Suprapubic skin (tissue), 4 donors: ENCODE data around the gene PACS1.
"Not testable (repeated sequence)": the region's sequence is repeated elsewhere in the genome, so short reads cannot be mapped to it uniquely, and the experiment has no call there.

ENCODE experiments used
- EP300 ChIP-seq: sonication (generic); formaldehyde crosslinking; IDR thresholded peaks from one replicate; pipeline ENCODE4 v1.6.1; 2017; ENCODE audit warnings: antibody characterized with exemption
- POLR2A ChIP-seq, 2 donors: fragments of 450-650 bp; IDR thresholded peaks; one replicate each; pipeline ENCODE4 v1.6.1; 2017; ENCODE audit warnings: antibody characterized with exemption in 2 of 2, mild to moderate bottlenecking in 2 of 2, moderate library complexity in 2 of 2
- POLR2AphosphoS5 ChIP-seq, 3 donors: sonication (generic); formaldehyde crosslinking; IDR thresholded peaks; one replicate each; pipeline ENCODE4 v1.6.1; 2017; ENCODE audit warnings: antibody characterized with exemption in 3 of 3
- TF ChIP-seq, protein P1 (sequence below), 2 donors: fragments of 200-600 bp in 1 of 2; fragments of 450-650 bp in 1 of 2; sonication (generic) in 1 of 2; IDR thresholded peaks; one replicate each; pipeline ENCODE4 v1.5.1; 2016 to 2019; ENCODE audit warnings: antibody characterized with exemption in 2 of 2, mild to moderate bottlenecking in 1 of 2, moderate library complexity in 1 of 2

DNA sequence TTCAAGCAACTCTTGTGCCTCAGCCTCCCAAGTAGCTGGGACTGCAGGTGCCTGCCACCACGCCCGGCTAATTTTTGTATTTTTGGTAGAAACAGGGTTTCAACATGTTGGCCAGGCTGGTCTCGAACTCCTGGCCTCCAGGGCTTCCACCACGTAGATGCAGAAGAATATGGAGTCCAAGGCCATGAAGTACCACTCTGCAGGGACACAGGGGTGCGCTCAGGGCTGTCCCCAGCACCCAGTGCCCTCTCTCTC is 47.0 kb upstream of the PACS1 start:
- not testable (repeated sequence) for TF ChIP-seq POLR2AphosphoS5 (IDR thresholded peaks at IDR 0.05); EP300; POLR2A (IDR thresholded peaks at IDR 0.05)
- TF ChIP-seq, protein P1, sequence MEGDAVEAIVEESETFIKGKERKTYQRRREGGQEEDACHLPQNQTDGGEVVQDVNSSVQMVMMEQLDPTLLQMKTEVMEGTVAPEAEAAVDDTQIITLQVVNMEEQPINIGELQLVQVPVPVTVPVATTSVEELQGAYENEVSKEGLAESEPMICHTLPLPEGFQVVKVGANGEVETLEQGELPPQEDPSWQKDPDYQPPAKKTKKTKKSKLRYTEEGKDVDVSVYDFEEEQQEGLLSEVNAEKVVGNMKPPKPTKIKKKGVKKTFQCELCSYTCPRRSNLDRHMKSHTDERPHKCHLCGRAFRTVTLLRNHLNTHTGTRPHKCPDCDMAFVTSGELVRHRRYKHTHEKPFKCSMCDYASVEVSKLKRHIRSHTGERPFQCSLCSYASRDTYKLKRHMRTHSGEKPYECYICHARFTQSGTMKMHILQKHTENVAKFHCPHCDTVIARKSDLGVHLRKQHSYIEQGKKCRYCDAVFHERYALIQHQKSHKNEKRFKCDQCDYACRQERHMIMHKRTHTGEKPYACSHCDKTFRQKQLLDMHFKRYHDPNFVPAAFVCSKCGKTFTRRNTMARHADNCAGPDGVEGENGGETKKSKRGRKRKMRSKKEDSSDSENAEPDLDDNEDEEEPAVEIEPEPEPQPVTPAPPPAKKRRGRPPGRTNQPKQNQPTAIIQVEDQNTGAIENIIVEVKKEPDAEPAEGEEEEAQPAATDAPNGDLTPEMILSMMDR (IDR thresholded peaks at IDR 0.05): not testable (repeated sequence)
